Mesodermal cell (in vitro differentiated cells): ENCODE data around the gene CD177.
"Not testable (repeated sequence)": the region's sequence is repeated elsewhere in the genome, so short reads cannot be mapped to it uniquely, and the experiment has no call there.

Experiments
- H3K27ac ChIP-seq: 2 replicates; pipeline ENCODE4 v1.7.0; 2013; ENCODE audit warnings: mild to moderate bottlenecking, low read depth, low read length, moderate library complexity; ENCODE audit not compliant: severe bottlenecking
- H3K36me3 ChIP-seq: 2 replicates; pipeline ENCODE4 v1.7.1; 2013; ENCODE audit warnings: mild to moderate bottlenecking, low read length, moderate library complexity; ENCODE audit not compliant: control insufficient read depth, insufficient read depth
- H3K4me1 ChIP-seq: one replicate; pipeline ENCODE4 v1.7.1; 2013; ENCODE audit warnings: mild to moderate bottlenecking, low read length; ENCODE audit not compliant: insufficient read depth, control insufficient read depth, poor library complexity, severe bottlenecking
- H3K4me3 ChIP-seq: 2 replicates; pipeline ENCODE4 v1.7.0; 2013; ENCODE audit warnings: low read length, control low read depth, mild to moderate bottlenecking; ENCODE audit not compliant: insufficient read depth, poor library complexity, severe bottlenecking; ENCODE audit errors: extremely low read depth
- H3K9me3 ChIP-seq: 2 replicates; pipeline ENCODE4 v1.7.1; 2013; ENCODE audit warnings: mild to moderate bottlenecking, low read length, moderate library complexity; ENCODE audit not compliant: control insufficient read depth
- WGBS, 2 experiments: methylation state at CpG; one replicate each; pipeline ENCODE4 v1.1.5; 2013; ENCODE audit warnings: missing lambda C conversion rate in 2 of 2; ENCODE audit not compliant: insufficient coverage in 2 of 2; 5-methylcytosine and 5-hydroxymethylcytosine counted together

CD177 gene

DNA sequence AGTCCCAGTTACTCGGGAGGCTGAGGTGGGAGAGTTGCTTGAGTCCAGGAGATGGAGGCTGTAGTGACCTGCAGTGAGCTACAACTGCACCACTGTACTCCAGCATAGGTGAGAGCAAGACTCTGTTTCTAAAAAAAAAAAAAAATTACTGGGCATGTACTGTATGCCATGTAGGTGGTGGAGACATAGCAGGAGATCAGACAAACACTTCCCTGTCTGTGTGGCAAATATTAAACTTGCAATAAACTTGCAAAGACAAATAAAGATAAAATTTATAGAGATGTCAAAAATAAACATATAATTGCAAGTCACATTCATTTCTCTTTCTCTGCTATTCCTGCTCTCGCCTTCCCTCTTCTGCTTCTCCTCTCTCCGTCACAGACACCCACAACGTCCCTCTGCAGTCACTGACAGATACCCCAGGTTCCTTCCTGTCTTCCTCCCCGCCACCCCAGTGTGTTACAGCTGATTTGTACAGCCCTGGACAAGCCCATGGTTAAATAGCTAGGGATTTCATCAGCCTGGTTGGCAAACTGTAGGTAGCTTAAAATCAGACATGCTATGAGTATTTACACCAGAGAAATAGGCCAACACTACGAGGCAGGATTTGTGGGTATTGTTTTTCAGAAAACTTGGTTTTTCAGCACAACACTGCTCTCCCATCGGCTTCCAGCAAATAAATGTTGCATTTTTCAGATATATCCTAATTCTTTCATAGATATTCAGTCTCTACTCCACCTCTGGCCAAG, 1.3 kb upstream of the CD177 start:
- 95 to 100% methylated on average over 1 to 4 of the region's 7 CpGs for WGBS, 2 experiments
- no peak overlapping the region for H3K27ac ChIP-seq
- no peaks in the 10 kb centered on the region for H3K4me1 ChIP-seq
- no peaks in the 10 kb centered on the region for H3K9me3 ChIP-seq
- no peaks in the 10 kb centered on the region for H3K36me3 ChIP-seq
- no peak overlapping the region for H3K4me3 ChIP-seq

DNA sequence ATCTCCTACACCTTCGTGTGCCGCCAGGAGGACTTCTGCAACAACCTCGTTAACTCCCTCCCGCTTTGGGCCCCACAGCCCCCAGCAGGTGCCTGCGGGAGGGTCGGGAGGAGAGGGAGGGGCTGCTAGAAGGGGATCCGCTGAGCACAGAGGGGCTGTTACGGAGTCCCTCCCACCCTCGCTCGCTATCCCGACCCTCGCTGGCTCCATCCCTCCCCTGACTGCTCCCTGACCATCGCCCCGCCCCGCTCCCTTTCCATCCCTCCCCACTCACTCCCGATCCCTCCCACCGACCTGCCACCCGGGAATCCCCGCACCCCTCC, 780 bp downstream of the CD177 start:
- Histone ChIP-seq H3K36me3 (no peaks in the 10 kb centered on the region), H3K9me3 (no peaks in the 10 kb centered on the region), H3K27ac (no peak overlapping the region), H3K4me3 (no peak overlapping the region), H3K4me1 (no peaks in the 10 kb centered on the region)
- WGBS, 2 experiments: 2 to 3% methylated on average over 9 to 17 of the region's 19 CpGs

DNA sequence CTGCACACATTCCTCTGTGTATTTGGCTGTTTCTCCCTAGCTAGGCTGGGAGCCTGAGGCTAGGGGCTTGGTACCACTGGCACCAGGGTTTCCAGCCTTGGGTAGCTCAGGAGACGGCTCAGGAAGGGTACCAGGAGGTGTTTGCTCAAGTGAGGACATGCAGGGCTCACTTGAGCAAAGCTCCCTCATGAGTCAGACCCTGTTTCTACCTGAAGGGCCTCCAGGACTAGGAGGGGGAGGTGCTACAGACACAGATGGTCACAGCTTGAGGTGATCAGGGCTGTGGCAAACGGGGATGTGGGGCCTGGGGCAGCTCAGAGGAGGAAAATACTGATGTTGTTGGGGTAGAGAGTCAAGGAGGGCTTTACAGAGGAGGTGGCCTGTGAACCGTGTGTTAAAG, 3.3 kb downstream of the CD177 start:
- H3K36me3 ChIP-seq, H3K27ac ChIP-seq, H3K9me3 ChIP-seq, H3K4me1 ChIP-seq, H3K4me3 ChIP-seq: not testable (repeated sequence)
- WGBS, 2 experiments: no CpG with 5 or more reads among the region's 3 CpGs

DNA sequence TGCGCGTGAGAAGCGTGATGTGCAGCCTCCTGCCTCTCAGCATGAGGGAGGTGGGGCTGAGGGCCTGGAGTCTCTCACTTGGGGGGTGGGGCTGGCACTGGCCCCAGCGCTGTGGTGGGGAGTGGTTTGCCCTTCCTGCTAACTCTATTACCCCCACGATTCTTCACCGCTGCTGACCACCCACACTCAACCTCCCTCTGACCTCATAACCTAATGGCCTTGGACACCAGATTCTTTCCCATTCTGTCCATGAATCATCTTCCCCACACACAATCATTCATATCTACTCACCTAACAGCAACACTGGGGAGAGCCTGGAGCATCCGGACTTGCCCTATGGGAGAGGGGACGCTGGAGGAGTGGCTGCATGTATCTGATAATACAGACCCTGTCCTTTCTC, 8.7 kb downstream of the CD177 start:
- 82 to 87% methylated on average over 5 to 7 of the region's 8 CpGs for WGBS, 2 experiments
- Histone ChIP-seq H3K4me1 (no peaks in the 10 kb centered on the region), H3K27ac (no peak overlapping the region)

GRCh38 chr19:43362745-43363144, 9.3 kb downstream of the CD177 start:
- Histone ChIP-seq H3K9me3 (no peaks in the 10 kb centered on the region), H3K36me3 (no peaks in the 10 kb centered on the region), H3K27ac (no peak overlapping the region), H3K4me1 (no peaks in the 10 kb centered on the region), H3K4me3 (no peak overlapping the region)
- WGBS, 2 experiments: 96% methylated on average over 10 of the region's 11 CpGs

More for the DNA sequence above, 8.7 kb downstream of the CD177 start:
- no peaks in the 10 kb centered on the region for H3K36me3 ChIP-seq
- no peaks in the 10 kb centered on the region for H3K9me3 ChIP-seq
- H3K4me3 ChIP-seq: no peak overlapping the region

DNA sequence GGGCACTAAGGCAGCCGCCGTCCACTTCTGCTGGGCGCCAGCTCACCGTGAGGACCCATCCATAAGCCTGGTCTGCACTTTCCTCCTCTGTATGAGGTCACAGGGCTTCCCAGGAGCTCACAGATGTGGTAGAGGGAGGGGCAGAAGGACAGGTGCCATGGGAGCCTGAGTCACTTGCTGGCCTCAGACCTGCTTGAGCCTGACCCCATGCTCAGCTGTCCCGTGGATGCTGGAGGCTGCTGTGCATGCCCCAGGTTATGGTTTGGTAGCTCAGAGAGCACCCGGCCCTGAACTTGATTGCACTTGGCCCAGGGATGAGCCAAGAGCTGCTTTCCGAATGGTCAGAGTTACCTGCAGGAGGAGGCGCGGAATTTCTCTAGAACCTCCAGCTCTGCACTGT, 12.2 kb downstream of the CD177 start:
- not testable (repeated sequence) for H3K27ac ChIP-seq, H3K4me1 ChIP-seq, H3K9me3 ChIP-seq, H3K4me3 ChIP-seq, H3K36me3 ChIP-seq
- WGBS, 2 experiments: 90 to 99% methylated on average over 5 of the region's 9 CpGs

GRCh38 chr19:43367822-43368221, 14.3 kb downstream of the CD177 start:
- Histone ChIP-seq H3K4me1 (no peaks in the 10 kb centered on the region), H3K36me3 (no peaks in the 10 kb centered on the region), H3K9me3 (no peaks in the 10 kb centered on the region), H3K27ac (no peak overlapping the region), H3K4me3 (no peak overlapping the region)
- WGBS, 2 experiments: 86 to 90% methylated on average over 2 of the region's 2 CpGs

DNA sequence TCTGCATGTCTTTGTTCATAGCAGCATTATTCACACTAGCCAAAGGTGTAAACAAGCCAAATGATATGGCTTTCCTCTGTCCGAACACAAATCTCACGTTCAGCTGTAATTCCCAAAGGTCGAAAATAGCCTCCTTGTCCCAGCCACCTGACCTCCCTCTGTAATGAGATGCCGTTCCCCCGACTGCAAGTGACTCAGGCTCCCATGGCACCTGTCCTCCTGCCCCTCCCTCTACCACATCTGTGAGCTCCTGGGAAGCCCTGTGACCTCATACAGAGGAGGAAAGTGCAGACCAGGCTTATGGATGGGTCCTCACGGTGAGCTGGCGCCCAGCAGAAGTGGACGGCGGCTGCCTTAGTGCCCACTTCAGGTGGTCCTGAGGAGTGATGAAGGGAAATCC, 15.4 kb downstream of the CD177 start:
- 71 to 86% methylated on average over 5 of the region's 9 CpGs for WGBS, 2 experiments
- not testable (repeated sequence) for H3K27ac ChIP-seq, H3K9me3 ChIP-seq, H3K4me1 ChIP-seq, H3K4me3 ChIP-seq, H3K36me3 ChIP-seq

DNA sequence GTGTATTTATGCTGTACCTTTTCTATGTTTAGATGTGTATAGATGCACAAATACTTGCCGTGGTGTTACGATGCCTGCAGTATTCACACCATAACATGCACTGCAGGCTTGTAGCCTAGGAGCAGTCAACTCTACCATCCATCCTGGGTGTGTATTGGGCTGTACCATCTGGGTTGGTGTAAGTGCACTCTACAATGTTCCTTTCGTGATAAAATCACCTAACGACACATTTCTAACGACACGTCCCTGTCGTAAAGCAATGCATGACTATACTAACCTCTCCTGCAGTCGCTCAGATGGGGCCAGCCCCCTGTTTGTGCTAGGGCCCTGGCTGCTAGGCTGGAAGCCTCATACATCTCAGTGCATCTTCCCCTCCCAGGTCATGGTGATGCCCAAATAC, 18.4 kb downstream of the CD177 start:
- H3K9me3 ChIP-seq: no peaks in the 10 kb centered on the region
- no peaks in the 10 kb centered on the region for H3K4me1 ChIP-seq
- 90 to 98% methylated on average over 6 to 7 of the region's 8 CpGs for WGBS, 2 experiments
- H3K36me3 ChIP-seq: no peaks in the 10 kb centered on the region
- H3K4me3 ChIP-seq: no peak overlapping the region
- H3K27ac ChIP-seq: no peak overlapping the region

- no peaks in the 10 kb centered on the region for H3K9me3 ChIP-seq
- H3K4me3 ChIP-seq: no peak overlapping the region
- no peak overlapping the region for H3K27ac ChIP-seq
- 91 to 100% methylated on average over 1 to 4 of the region's 7 CpGs for WGBS, 2 experiments
- no peaks in the 10 kb centered on the region for H3K36me3 ChIP-seq
- no peaks in the 10 kb centered on the region for H3K4me1 ChIP-seq
Measured at GRCh38 chr19:43372462-43372861, 19.0 kb downstream of the CD177 start.

- not testable (repeated sequence) for H3K9me3 ChIP-seq, H3K27ac ChIP-seq, H3K36me3 ChIP-seq, H3K4me1 ChIP-seq, H3K4me3 ChIP-seq
- WGBS, 2 experiments: no CpG with 5 or more reads among the region's 3 CpGs
Measured at GRCh38 chr19:43377624-43378023, 24.1 kb downstream of the CD177 start.
